Measurements from ENCODE around the gene BMP7.

DNA sequence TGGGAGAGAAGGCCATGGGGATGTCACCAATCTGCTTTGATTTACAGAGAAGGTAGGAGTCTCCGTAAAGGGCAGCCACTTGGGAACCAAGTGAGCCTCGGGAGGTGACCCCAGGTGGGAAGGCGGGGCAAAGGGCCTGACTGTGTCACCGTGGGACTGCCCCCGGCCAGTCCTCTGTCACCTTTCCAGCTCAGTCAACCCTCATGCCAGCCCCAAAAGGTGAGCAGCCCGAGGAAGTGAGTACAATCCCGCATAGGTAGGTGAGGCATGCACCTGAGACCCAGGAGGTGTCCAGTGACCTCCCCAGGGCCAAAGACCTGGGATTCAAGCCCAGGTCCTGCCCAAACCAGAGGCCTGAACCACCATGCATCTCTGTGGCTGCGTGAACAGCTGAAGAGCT lies 36.2 kb downstream of the BMP7 start:
- TF ChIP-seq, protein P1, sequence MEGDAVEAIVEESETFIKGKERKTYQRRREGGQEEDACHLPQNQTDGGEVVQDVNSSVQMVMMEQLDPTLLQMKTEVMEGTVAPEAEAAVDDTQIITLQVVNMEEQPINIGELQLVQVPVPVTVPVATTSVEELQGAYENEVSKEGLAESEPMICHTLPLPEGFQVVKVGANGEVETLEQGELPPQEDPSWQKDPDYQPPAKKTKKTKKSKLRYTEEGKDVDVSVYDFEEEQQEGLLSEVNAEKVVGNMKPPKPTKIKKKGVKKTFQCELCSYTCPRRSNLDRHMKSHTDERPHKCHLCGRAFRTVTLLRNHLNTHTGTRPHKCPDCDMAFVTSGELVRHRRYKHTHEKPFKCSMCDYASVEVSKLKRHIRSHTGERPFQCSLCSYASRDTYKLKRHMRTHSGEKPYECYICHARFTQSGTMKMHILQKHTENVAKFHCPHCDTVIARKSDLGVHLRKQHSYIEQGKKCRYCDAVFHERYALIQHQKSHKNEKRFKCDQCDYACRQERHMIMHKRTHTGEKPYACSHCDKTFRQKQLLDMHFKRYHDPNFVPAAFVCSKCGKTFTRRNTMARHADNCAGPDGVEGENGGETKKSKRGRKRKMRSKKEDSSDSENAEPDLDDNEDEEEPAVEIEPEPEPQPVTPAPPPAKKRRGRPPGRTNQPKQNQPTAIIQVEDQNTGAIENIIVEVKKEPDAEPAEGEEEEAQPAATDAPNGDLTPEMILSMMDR (conservative IDR thresholded peaks at IDR 0.05 in 1 of 2, IDR thresholded peaks at IDR 0.05 in 1 of 2; ENCODE audit: extremely low read depth in 1 of 2, insufficient read depth in 1 of 2, low read depth in 1 of 2, low read length in 2 of 2), result no peak
- no peak for TF ChIP-seq EZH2 (IDR thresholded peaks at IDR 0.05; ENCODE audit: borderline replicate concordance, low read length)
